K562 (cell line): Measurements from ENCODE around the gene WDR90. TPM values are rescaled to one million over a fixed set of nuclear protein-coding genes. Genes with fewer than 3 reads are reported as not detected.
A peak's percentile ranks its signal among the peaks of the same experiment; 100 is the strongest.

Source experiments
- ATAC-seq: fragments of 200-7000 bp; cut with Tn5 transposase; 3 replicates; pipeline ENCODE4 v1.9.1; 2020; ENCODE audit warnings: moderate library complexity
- BruUV-seq: library from RNA; stranded (reverse); fragments of 400-500 nt; replicated peaks from 2 replicates; lab custom pipeline; 2021; lab: Mats Ljungman, UMichigan
- CTCF ChIA-PET: fragments of 300-600 bp; formaldehyde crosslinking; extraction: SDS; loops from one replicate; lab custom pipeline; 2021; ENCODE audit warnings: low intra/inter-chr PET ratio; lab: Yijun Ruan, JAX
- POLR2A ChIA-PET: fragments of 300-600, 350-650 bp; sonication (Branson Sonifier 250); formaldehyde crosslinking; extraction: SDS; loops from one replicate; lab custom pipeline; 2021; ENCODE audit warnings: antibody characterized with exemption, inconsistent platforms; lab: Yijun Ruan, JAX
- DNase-seq, 4 experiments: peaks; one replicate each; pipeline versions ENCODE4 v3.0.0 to v3.0.0-alpha.2; 2011 to 2018; ENCODE audit warnings: low spot score in 3 of 4, mixed read lengths in 3 of 4; ENCODE audit errors: extremely low read depth in 1 of 4
- FAIRE-seq: peaks from 2 replicates; lab custom pipeline; 2011; peaks lifted over from hg19 to GRCh38; lab: Jason Lieb, UNC
- H2AFZ ChIP-seq: 2 replicates; pipeline ENCODE4 v1.6.0; 2011; ENCODE audit warnings: low read depth, low read length, control low read depth, inconsistent platforms
- H3K27ac ChIP-seq: fragments of 200-600 bp; 3 replicates; pipeline ENCODE4 v1.8.0; 2011; ENCODE audit warnings: low read depth, mild to moderate bottlenecking, control low read depth, inconsistent platforms, low read length, moderate library complexity, mixed read lengths; ENCODE audit errors: extremely low read depth
- H3K27me3 ChIP-seq, 2 experiments: fragments of 300-600 bp in 1 of 2; 2 replicates in 1 of 2; 3 replicates in 1 of 2; pipeline versions ENCODE4 v1.6.0 to v1.8.0; 2011; ENCODE audit warnings: inconsistent platforms in 2 of 2, low read length in 2 of 2, mild to moderate bottlenecking in 1 of 2, mixed read lengths in 1 of 2, moderate library complexity in 1 of 2; ENCODE audit not compliant: control insufficient read depth in 2 of 2, insufficient read depth in 2 of 2
- H3K36me3 ChIP-seq: fragments of 300-600 bp; 3 replicates; pipeline ENCODE4 v1.8.0; 2011; ENCODE audit warnings: mild to moderate bottlenecking, low read length, inconsistent platforms; ENCODE audit not compliant: control insufficient read depth, insufficient read depth
- H3K4me1 ChIP-seq, 2 experiments: fragments of 200-600 bp in 1 of 2; replicated peaks in 1 of 2; 2 replicates in 1 of 2; 3 replicates in 1 of 2; pipeline versions ENCODE4 v1.5.1 to v1.8.0; 2011; ENCODE audit warnings: inconsistent platforms in 2 of 2, low read length in 2 of 2, mild to moderate bottlenecking in 1 of 2, mixed read lengths in 1 of 2, moderate library complexity in 1 of 2; ENCODE audit not compliant: control insufficient read depth in 2 of 2, insufficient read depth in 2 of 2
- H3K4me2 ChIP-seq: 2 replicates; pipeline ENCODE4 v1.6.1; 2011; ENCODE audit warnings: low read length, control low read depth, inconsistent platforms, mixed read lengths; ENCODE audit not compliant: insufficient read depth
- H3K4me3 ChIP-seq: fragments of 200-600 bp; sonication (generic), shearing (Covaris generic); 2 replicates; pipeline ENCODE4 v1.5.1; 2016; ENCODE audit warnings: control low read depth, inconsistent platforms
- H3K79me2 ChIP-seq: fragments of 200-600 bp; 3 replicates; pipeline ENCODE4 v1.8.0; 2011; ENCODE audit warnings: low read length, inconsistent platforms; ENCODE audit not compliant: control insufficient read depth, insufficient read depth
- H3K9ac ChIP-seq, 2 experiments: 2 replicates each; pipeline versions ENCODE4 v1.6.0 to v1.6.1; 2011; ENCODE audit warnings: low read depth in 2 of 2, low read length in 2 of 2, control low read depth in 1 of 2, inconsistent platforms in 1 of 2, mild to moderate bottlenecking in 1 of 2, mixed read lengths in 1 of 2; ENCODE audit not compliant: insufficient read depth in 1 of 2
- H3K9me1 ChIP-seq: one replicate; pipeline ENCODE4 v1.6.0; 2011; ENCODE audit warnings: inconsistent platforms, mild to moderate bottlenecking, low read length, moderate library complexity; ENCODE audit not compliant: control insufficient read depth, insufficient read depth
- H3K9me3 ChIP-seq: replicated peaks from 2 replicates; pipeline ENCODE4 v1.5.1; 2011; ENCODE audit warnings: low read depth, low read length, inconsistent platforms; ENCODE audit not compliant: control insufficient read depth, insufficient read depth
- H4K20me1 ChIP-seq: replicated peaks from 2 replicates; pipeline ENCODE4 v1.6.1; 2011; ENCODE audit warnings: low read length, inconsistent platforms, mixed read lengths; ENCODE audit not compliant: control insufficient read depth, insufficient read depth
- ATF2 ChIP-seq: sonication (generic); formaldehyde crosslinking; IDR thresholded peaks from 2 replicates; pipeline ENCODE4 v1.8.1; 2022; ENCODE audit warnings: missing genetic modification reagents
- DIDO1 ChIP-seq: fragments of 450-650 bp; IDR thresholded peaks from 2 replicates; pipeline ENCODE4 v1.6.1; 2016; ENCODE audit warnings: low read depth, missing biosample characterization, missing genetic modification characterization
- HDGF ChIP-seq: fragments of 450-650 bp; IDR thresholded peaks from 2 replicates; pipeline ENCODE4 v1.6.1; 2016
- MLX ChIP-seq, 2 experiments: fragments of 450-650 bp in 1 of 2; sonication (generic) in 1 of 2; formaldehyde crosslinking; conservative IDR thresholded peaks; 2 replicates each; pipeline versions ENCODE4 v1.4.0 to v1.8.1; 2020 to 2022; ENCODE audit warnings: mild to moderate bottlenecking in 1 of 2, missing genetic modification reagents in 1 of 2
- PHB ChIP-seq: fragments of 250-450 bp; sonication (Bioruptor Pico); IDR thresholded peaks from 2 replicates; pipeline ENCODE4 v1.5.0; 2021
- RBM17 ChIP-seq: fragments of 200-400 bp; formaldehyde crosslinking; IDR thresholded peaks from 2 replicates; pipeline ENCODE4 v1.6.1; 2017; ENCODE audit warnings: low read depth, mild to moderate bottlenecking, low read length, borderline replicate concordance
- THRA ChIP-seq: fragments of 450-650 bp; IDR thresholded peaks from 2 replicates; pipeline ENCODE4 v1.6.1; 2017; ENCODE audit warnings: mild to moderate bottlenecking, moderate library complexity
- ZFP36 ChIP-seq: fragments of 150-350 bp; IDR thresholded peaks from 2 replicates; pipeline ENCODE4 v1.6.1; 2018; ENCODE audit warnings: low read length, low read depth; ENCODE audit not compliant: partially characterized antibody
- ZNF444 ChIP-seq: fragments of 250-450 bp; sonication (Bioruptor Pico); IDR thresholded peaks from 2 replicates; pipeline ENCODE4 v1.4.0; 2020; ENCODE audit warnings: mild to moderate bottlenecking, moderate library complexity
- WGBS: fragments of 100-300 bp; shearing (Covaris generic); methylation state at CpG from one replicate; pipeline ENCODE4 v1.1.6; 2016; ENCODE audit warnings: low coverage, mixed read lengths; ENCODE audit not compliant: insufficient coverage; ENCODE audit errors: missing lambda C conversion rate; 5-methylcytosine and 5-hydroxymethylcytosine counted together
- in situ Hi-C: fragments of 300-500 bp; cut with MboI; formaldehyde crosslinking; loops from 4 replicates; pipeline ENCODE4 v1.15.0; 2018; ENCODE audit warnings: inconsistent platforms, mixed read lengths
- intact Hi-C: fragments of 100-400 bp; cut with micrococcal nuclease; formaldehyde crosslinking; loops from 2 replicates; pipeline ENCODE4 v1.14.2; 2022
- polyA plus RNA-seq, 8 experiments: library from polyadenylated mRNA; depleted of rRNA in 4 of 8; stranded (reverse) in 5 of 8; unstranded in 3 of 8; fragments of >200 nt; fragmentation: Nextera tagmentation in 2 of 8; fragmentation: Illumina TruSeq in 1 of 8; extraction: Ambion mirVana in 2 of 8; extraction: Trizol in 1 of 8; gene quantifications; 2 replicates each; pipeline versions ENCODE4 v1.2.1 to v1.2.3, GENCODE V29; 2011 to 2014; ENCODE audit warnings: inconsistent platforms in 1 of 8, missing spikeins in 1 of 8
- total RNA-seq, 7 experiments: library from RNA; depleted of rRNA in 6 of 7; stranded (reverse); fragments of >200 nt in 6 of 7; fragmentation: Illumina TruSeq in 2 of 7; extraction: Trizol in 2 of 7; gene quantifications; 2 replicates each; pipeline versions ENCODE4 v1.2.1 to v1.2.3, GENCODE V29; 2011 to 2021; ENCODE audit warnings: low replicate concordance in 1 of 7
- TF ChIP-seq, protein P1 (sequence below): fragments of 200-800 bp; sonication (Bioruptor generic); IDR thresholded peaks from 2 replicates; pipeline ENCODE4 v1.6.1; 2017; ENCODE audit warnings: missing genetic modification characterization, missing compliant biosample characterization
- TF ChIP-seq, protein P2 (sequence below): fragments of 450-650 bp; formaldehyde crosslinking; IDR thresholded peaks from 2 replicates; pipeline ENCODE4 v1.4.0; 2020; ENCODE audit warnings: mild to moderate bottlenecking, moderate library complexity
- TF ChIP-seq, protein P3 (sequence below): fragments of 450-650 bp; formaldehyde crosslinking; IDR thresholded peaks from 2 replicates; pipeline ENCODE4 v1.4.0; 2022; ENCODE audit warnings: mild to moderate bottlenecking, moderate library complexity

WDR90 gene
- total and polyA plus RNA-seq, 9 of the 15 experiments (the other 6 are each of a cell fraction or from before 2014, with no cell fraction given) = 0.44 to 12.6 (median 3.3) TPM

DNA sequence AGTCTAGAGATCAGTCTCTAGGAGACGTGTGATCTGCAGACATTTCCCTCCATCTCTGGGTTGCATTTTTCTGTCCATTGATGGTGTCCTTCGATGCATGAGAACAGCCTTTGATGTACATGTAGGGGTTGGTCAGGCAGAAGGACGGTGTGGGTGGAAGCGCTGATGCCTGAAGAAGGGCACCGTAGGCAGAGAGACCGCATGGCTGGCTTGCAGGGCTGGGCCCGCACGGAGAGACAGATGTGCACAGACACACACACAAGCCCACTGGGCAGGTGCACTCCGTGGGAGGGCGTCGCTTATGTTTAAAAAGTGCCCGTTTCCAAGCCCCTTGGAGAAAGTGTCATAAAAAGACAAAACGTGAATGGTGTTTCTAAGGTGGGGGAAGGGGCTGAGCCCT is 34.0 kb upstream of the WDR90 start (continued):
- TF ChIP-seq THRA (no peak), RBM17 (no peak), HDGF (no peak)

GRCh38 chr16:616733-617586 is 32.2 kb upstream of the WDR90 start:
- H3K79me2 ChIP-seq = peaks cover 9% of the 10 kb centered on the region
- no peak overlapping the region for H3K4me2 ChIP-seq
- no peaks in the 10 kb centered on the region for H3K9me1 ChIP-seq
- H3K4me3 ChIP-seq = no peak overlapping the region
- ATAC-seq (no peak), FAIRE-seq (no peak), DNase-seq (no peak)
- POLR2A ChIA-PET = no interaction called here
- H3K4me1 ChIP-seq = peaks cover 6 to 30% of the 10 kb centered on the region in 2 experiments
- H3K9me3 ChIP-seq = 0 out of 2 replicates have a peak, but pooled peaks cover 2% of the 10 kb centered on the region
- BruUV-seq = no TSS peak
- H3K27me3 ChIP-seq = no peaks in the 10 kb centered on the region
- H4K20me1 ChIP-seq = no peaks in the 10 kb centered on the region
- peaks cover 6% of the 10 kb centered on the region; the same call in 1 of the 3 replicates for H3K36me3 ChIP-seq
- CTCF ChIA-PET = no interaction called here
- no peak overlapping the region for H2AFZ ChIP-seq
- WGBS = 92% methylated on average over 28 of the region's 39 CpGs
- H3K9ac ChIP-seq = peak overlapping the region in 1 of 2 experiments; percentile 45; a peak in 1 of 4 replicates
- in situ Hi-C loops (no loop called here), intact Hi-C loops (no loop called here)
- TF ChIP-seq DIDO1 (tag) = no peak
- TF ChIP-seq, protein P1, sequence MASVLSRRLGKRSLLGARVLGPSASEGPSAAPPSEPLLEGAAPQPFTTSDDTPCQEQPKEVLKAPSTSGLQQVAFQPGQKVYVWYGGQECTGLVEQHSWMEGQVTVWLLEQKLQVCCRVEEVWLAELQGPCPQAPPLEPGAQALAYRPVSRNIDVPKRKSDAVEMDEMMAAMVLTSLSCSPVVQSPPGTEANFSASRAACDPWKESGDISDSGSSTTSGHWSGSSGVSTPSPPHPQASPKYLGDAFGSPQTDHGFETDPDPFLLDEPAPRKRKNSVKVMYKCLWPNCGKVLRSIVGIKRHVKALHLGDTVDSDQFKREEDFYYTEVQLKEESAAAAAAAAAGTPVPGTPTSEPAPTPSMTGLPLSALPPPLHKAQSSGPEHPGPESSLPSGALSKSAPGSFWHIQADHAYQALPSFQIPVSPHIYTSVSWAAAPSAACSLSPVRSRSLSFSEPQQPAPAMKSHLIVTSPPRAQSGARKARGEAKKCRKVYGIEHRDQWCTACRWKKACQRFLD (CRISPR knock-in tag) = no peak
- TF ChIP-seq ZFP36 = no peak
- TF ChIP-seq, protein P2, sequence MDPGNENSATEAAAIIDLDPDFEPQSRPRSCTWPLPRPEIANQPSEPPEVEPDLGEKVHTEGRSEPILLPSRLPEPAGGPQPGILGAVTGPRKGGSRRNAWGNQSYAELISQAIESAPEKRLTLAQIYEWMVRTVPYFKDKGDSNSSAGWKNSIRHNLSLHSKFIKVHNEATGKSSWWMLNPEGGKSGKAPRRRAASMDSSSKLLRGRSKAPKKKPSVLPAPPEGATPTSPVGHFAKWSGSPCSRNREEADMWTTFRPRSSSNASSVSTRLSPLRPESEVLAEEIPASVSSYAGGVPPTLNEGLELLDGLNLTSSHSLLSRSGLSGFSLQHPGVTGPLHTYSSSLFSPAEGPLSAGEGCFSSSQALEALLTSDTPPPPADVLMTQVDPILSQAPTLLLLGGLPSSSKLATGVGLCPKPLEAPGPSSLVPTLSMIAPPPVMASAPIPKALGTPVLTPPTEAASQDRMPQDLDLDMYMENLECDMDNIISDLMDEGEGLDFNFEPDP (CRISPR knock-in tag) = no peak
- TF ChIP-seq ATF2 = no peak
- TF ChIP-seq ZNF444 = no peak
- TF ChIP-seq PHB = no peak
- TF ChIP-seq MLX (CRISPR knock-in tag; conservative IDR thresholded peaks at IDR 0.05) = no peak
- TF ChIP-seq, protein P3, sequence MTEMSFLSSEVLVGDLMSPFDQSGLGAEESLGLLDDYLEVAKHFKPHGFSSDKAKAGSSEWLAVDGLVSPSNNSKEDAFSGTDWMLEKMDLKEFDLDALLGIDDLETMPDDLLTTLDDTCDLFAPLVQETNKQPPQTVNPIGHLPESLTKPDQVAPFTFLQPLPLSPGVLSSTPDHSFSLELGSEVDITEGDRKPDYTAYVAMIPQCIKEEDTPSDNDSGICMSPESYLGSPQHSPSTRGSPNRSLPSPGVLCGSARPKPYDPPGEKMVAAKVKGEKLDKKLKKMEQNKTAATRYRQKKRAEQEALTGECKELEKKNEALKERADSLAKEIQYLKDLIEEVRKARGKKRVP (CRISPR knock-in tag) = no peak
- H3K27ac ChIP-seq = no peak overlapping the region
